Neural cell (in vitro differentiated cells): ENCODE data around the gene COL5A1. TPM values are rescaled to one million over a fixed set of nuclear protein-coding genes. Genes with fewer than 3 reads are reported as not detected.

ENCODE experiments used
- H2AFZ ChIP-seq: fragments of 200-600, 300-800 bp; sonication (generic), shearing (Covaris generic); 2 replicates; pipeline ENCODE4 v1.6.0; 2014; ENCODE audit warnings: low read depth, mild to moderate bottlenecking, antibody characterized with exemption, low read length, moderate library complexity
- H3F3A ChIP-seq: fragments of 200-600 bp; shearing (Covaris generic); 2 replicates; pipeline ENCODE4 v1.6.1; 2016; ENCODE audit warnings: mild to moderate bottlenecking, moderate library complexity, mixed read lengths, antibody characterized with exemption, low read length; ENCODE audit not compliant: insufficient read depth, poor library complexity, severe bottlenecking
- H3K27ac ChIP-seq: fragments of 200-600, 300-800 bp; sonication (generic), shearing (Covaris generic); 2 replicates; pipeline ENCODE4 v1.5.1; 2014; ENCODE audit warnings: mild to moderate bottlenecking, low read length, moderate library complexity
- H3K27me3 ChIP-seq: fragments of 300-800, 200-600 bp; sonication (generic), shearing (Covaris generic); 2 replicates; pipeline ENCODE4 v1.6.0; 2014; ENCODE audit warnings: mild to moderate bottlenecking, low read depth, low read length, moderate library complexity; ENCODE audit not compliant: insufficient read depth
- H3K36me3 ChIP-seq: fragments of 300-800, 200-600 bp; sonication (generic), shearing (Covaris generic); 2 replicates; pipeline ENCODE4 v1.5.1; 2014; ENCODE audit warnings: mild to moderate bottlenecking, antibody characterized with exemption, low read length, moderate library complexity; ENCODE audit not compliant: insufficient read depth
- H3K4me2 ChIP-seq: fragments of 300-800, 200-600 bp; sonication (generic), shearing (Covaris generic); 2 replicates; pipeline ENCODE4 v1.6.0; 2014; ENCODE audit warnings: mild to moderate bottlenecking, low read length
- H3K4me3 ChIP-seq: fragments of 300-800, 200-600 bp; sonication (generic), shearing (Covaris generic); 2 replicates; pipeline ENCODE4 v1.5.1; 2014; ENCODE audit warnings: mild to moderate bottlenecking, low read length, moderate library complexity
- H3K79me2 ChIP-seq: fragments of 200-600 bp; shearing (Covaris generic); replicated peaks from 2 replicates; pipeline ENCODE4 v1.6.0; 2014; ENCODE audit warnings: mild to moderate bottlenecking, low read length, moderate library complexity; ENCODE audit not compliant: insufficient read depth
- H3K9ac ChIP-seq: fragments of 300-800, 200-600 bp; sonication (generic), shearing (Covaris generic); 2 replicates; pipeline ENCODE4 v1.6.1; 2016; ENCODE audit warnings: mild to moderate bottlenecking, low read length, mixed read lengths
- H3K9me2 ChIP-seq: fragments of 200-600 bp; shearing (Covaris generic); 2 replicates; pipeline ENCODE4 v1.6.1; 2016; ENCODE audit warnings: mild to moderate bottlenecking, low read length, mixed read lengths; ENCODE audit not compliant: insufficient read depth
- H3K9me3 ChIP-seq: fragments of 200-600, 300-800 bp; sonication (generic), shearing (Covaris generic); 2 replicates; pipeline ENCODE4 v1.6.1; 2016; ENCODE audit warnings: mild to moderate bottlenecking, mixed run types, low read length, moderate library complexity, mixed read lengths
- H4K20me1 ChIP-seq: fragments of 200-600 bp; shearing (Covaris generic); 2 replicates; pipeline ENCODE4 v1.6.1; 2016; ENCODE audit warnings: mild to moderate bottlenecking, mixed run types; ENCODE audit not compliant: insufficient read depth
- CTCF ChIP-seq: fragments of 450-650 bp; IDR thresholded peaks from 2 replicates; pipeline ENCODE4 v1.5.1; 2014; ENCODE audit warnings: antibody characterized with exemption, mild to moderate bottlenecking, moderate library complexity; ENCODE audit not compliant: poor library complexity, severe bottlenecking
- EP300 ChIP-seq: fragments of 450-650 bp; conservative IDR thresholded peaks from 2 replicates; pipeline ENCODE4 v1.6.1; 2014; ENCODE audit warnings: antibody characterized with exemption, mild to moderate bottlenecking, moderate library complexity; ENCODE audit not compliant: poor library complexity, severe bottlenecking
- MXI1 ChIP-seq: fragments of 450-650 bp; conservative IDR thresholded peaks from 2 replicates; pipeline ENCODE4 v1.6.1; 2014; ENCODE audit warnings: antibody characterized with exemption, mild to moderate bottlenecking; ENCODE audit not compliant: poor library complexity, severe bottlenecking
- POLR2AphosphoS5 ChIP-seq: IDR thresholded peaks from 2 replicates; pipeline ENCODE4 v1.6.1; 2012
- RAD21 ChIP-seq: fragments of 450-650 bp; conservative IDR thresholded peaks from 2 replicates; pipeline ENCODE4 v1.6.1; 2014; ENCODE audit warnings: antibody characterized with exemption, mild to moderate bottlenecking, moderate library complexity
- REST ChIP-seq: IDR thresholded peaks from 2 replicates; pipeline ENCODE4 v1.6.1; 2012; ENCODE audit warnings: borderline replicate concordance
- SMC3 ChIP-seq: fragments of 450-650 bp; conservative IDR thresholded peaks from 2 replicates; pipeline ENCODE4 v1.6.1; 2014; ENCODE audit warnings: antibody characterized with exemption, mild to moderate bottlenecking, moderate library complexity; ENCODE audit not compliant: poor library complexity
- TAF1 ChIP-seq: IDR thresholded peaks from 2 replicates; pipeline ENCODE4 v1.6.1; 2012; ENCODE audit warnings: low read depth
- polyA plus RNA-seq: library from polyadenylated mRNA; depleted of rRNA; stranded (reverse); fragments of >200 nt; gene quantifications from 2 replicates; pipeline ENCODE4 v1.2.3, GENCODE V29; 2014

Gene COL5A1
- polyA plus RNA-seq, 1 donor from 2014 or later, result not detected

GRCh38 chr9:134755221-134755907, 113.8 kb downstream of the COL5A1 start:
- H4K20me1 ChIP-seq, result no peaks in the 10 kb centered on the region
- no peak for TF ChIP-seq TAF1
- no peak for TF ChIP-seq EP300

DNA sequence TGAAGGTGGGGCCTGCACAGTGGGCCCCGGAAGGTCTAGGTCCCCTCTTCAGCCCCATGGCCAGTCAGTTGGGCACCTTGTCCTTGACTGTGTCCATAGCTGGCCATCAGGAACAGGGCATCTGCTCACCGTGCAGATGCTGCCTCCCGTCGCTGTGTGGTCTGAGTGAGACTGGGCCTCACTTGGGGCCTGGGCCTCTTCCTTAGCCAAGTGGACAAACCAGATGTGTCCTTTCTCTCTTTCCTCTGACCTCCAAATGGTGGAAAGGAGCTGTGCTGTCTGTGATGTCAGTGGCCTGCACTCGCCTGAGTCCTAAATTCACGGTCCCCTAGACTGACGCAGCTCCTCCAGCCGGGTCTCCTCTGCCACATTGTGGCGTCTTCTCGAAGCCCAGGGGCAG, 114.5 kb downstream of the COL5A1 start:
- Histone ChIP-seq H3K9ac (no peak overlapping the region), H3K9me3 (no peaks in the 10 kb centered on the region), H4K20me1 (no peaks in the 10 kb centered on the region), H3K4me3 (no peak overlapping the region), H3K36me3 (no peaks in the 10 kb centered on the region), H3K79me2 (no peaks in the 10 kb centered on the region), H3F3A (no peaks in the 10 kb centered on the region), H3K4me2 (no peak overlapping the region), H3K9me2 (no peaks in the 10 kb centered on the region), H2AFZ (no peak overlapping the region), H3K27me3 (peaks cover 7% of the 10 kb centered on the region), H3K27ac (no peak overlapping the region)
- TF ChIP-seq REST (no peak), MXI1 (no peak), EP300 (no peak), CTCF (no peak), RAD21 (no peak), POLR2AphosphoS5 (no peak)

More at GRCh38 chr9:134755221-134755907, 113.8 kb downstream of the COL5A1 start:
- H3K9me2 ChIP-seq, result no peaks in the 10 kb centered on the region
- no peak overlapping the region for H3K4me3 ChIP-seq
- H3K9ac ChIP-seq, result no peak overlapping the region
- H3K36me3 ChIP-seq, result no peaks in the 10 kb centered on the region
- peaks cover 7% of the 10 kb centered on the region for H3K27me3 ChIP-seq
- H3K79me2 ChIP-seq, result no peaks in the 10 kb centered on the region
- no peak overlapping the region for H3K27ac ChIP-seq
- no peaks in the 10 kb centered on the region for H3F3A ChIP-seq
- no peak overlapping the region for H3K4me2 ChIP-seq
- H3K9me3 ChIP-seq, result no peaks in the 10 kb centered on the region
- H2AFZ ChIP-seq, result no peak overlapping the region

DNA sequence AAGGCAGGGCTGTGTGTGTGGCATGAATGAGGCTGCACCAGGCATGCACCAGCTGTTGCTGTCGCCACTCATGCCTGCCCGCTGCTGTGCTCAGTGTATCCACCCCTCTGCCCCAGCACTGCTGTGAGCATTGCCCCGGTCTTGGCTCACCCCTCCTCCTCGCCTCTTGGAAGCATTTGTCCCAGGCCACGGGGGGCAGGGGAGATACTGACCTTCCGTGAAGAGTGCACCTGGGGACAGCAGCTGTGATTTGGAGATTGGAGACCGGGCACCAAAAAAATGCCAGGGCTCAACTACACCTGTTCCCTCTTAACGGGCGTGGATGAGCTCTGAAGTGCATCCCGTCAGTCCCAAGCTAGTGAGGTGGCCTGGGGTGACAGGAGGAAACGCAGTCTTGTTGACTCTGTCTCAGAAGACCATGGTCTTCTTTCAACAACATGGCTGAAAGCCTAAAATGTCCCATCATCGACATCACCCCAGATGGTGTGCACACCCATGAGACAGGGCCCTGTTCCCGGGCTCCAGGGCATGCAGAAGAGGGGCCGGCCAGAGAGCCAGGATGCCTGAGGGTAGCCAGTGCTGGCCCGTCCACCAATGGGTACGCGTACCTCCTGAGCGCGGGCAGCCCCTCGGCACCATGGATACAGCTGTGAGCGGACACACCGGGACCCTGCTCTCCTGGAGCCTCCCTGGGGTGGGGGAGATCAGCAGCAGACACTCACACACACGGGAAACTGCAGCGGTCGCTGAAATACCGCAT, 115.8 kb downstream of the COL5A1 start:
- Histone ChIP-seq H3K9ac (no peak overlapping the region), H3K27me3 (peaks cover 7% of the 10 kb centered on the region), H3K4me3 (no peak overlapping the region), H3K36me3 (no peaks in the 10 kb centered on the region), H4K20me1 (no peaks in the 10 kb centered on the region), H3K9me2 (no peaks in the 10 kb centered on the region), H2AFZ (no peak overlapping the region), H3K4me2 (no peak overlapping the region), H3F3A (no peaks in the 10 kb centered on the region), H3K9me3 (no peaks in the 10 kb centered on the region), H3K27ac (no peak overlapping the region), H3K79me2 (no peaks in the 10 kb centered on the region)
- no peak for TF ChIP-seq SMC3
- no peak for TF ChIP-seq EP300
- TF ChIP-seq MXI1, result no peak
- no peak for TF ChIP-seq REST
- TF ChIP-seq TAF1, result no peak
- TF ChIP-seq CTCF, result no peak
- no peak for TF ChIP-seq RAD21
